ENCODE data around the gene HCST. TPM values are rescaled to one million over a fixed set of nuclear protein-coding genes. Genes with fewer than 3 reads are reported as not detected.

HCST gene
- total RNA-seq, 2 experiments from 2014 or later = 117 to 137 TPM

GRCh38 chr19:35936738-35937268 is 34.5 kb downstream of the HCST start:
- peak overlapping the region; percentile 69 for H3K4me3 Mint-ChIP-seq
- peaks cover 5% of the 10 kb centered on the region for H3K36me3 Mint-ChIP-seq (ENCODE audit: low read depth)
- no peak for DNase-seq
- H3K4me1 Mint-ChIP-seq = peaks cover 41% of the 10 kb centered on the region
- no peak overlapping the region for H3K27ac Mint-ChIP-seq
- CTCF ChIA-PET = no interaction called here
- no peaks in the 10 kb centered on the region for H3K9me3 Mint-ChIP-seq
- H3K27me3 Mint-ChIP-seq = no peaks in the 10 kb centered on the region
- POLR2A ChIA-PET = interaction anchor here (0.6 kb wide), 1 partner anchor 192 kb away, joined by 5 read pairs; the partner anchor contains the start of gene U2AF1L4

- ChIA-PET CTCF (interaction anchor here (1.0 kb wide), 1 partner anchor 177 kb away, joined by 3 read pairs; no protein-coding TSS in a partner anchor), POLR2A (interaction anchor here (0.6 kb wide), 1 partner anchor 193 kb away, joined by 5 read pairs; the partner anchor contains the start of gene U2AF1L4)
- H3K27me3 Mint-ChIP-seq = no peaks in the 10 kb centered on the region
- peaks cover 34% of the 10 kb centered on the region for H3K4me1 Mint-ChIP-seq
- DNase-seq = no peak
- peak overlapping the region; percentile 11 for H3K27ac Mint-ChIP-seq
- peaks cover 5% of the 10 kb centered on the region for H3K36me3 Mint-ChIP-seq (ENCODE audit: low read depth)
- H3K9me3 Mint-ChIP-seq = no peaks in the 10 kb centered on the region
- H3K4me3 Mint-ChIP-seq = peak overlapping the region; percentile 69
These were observed 35.3 kb downstream of the HCST start for GRCh38 chr19:35937345-35938281.

- H3K27me3 Mint-ChIP-seq = no peaks in the 10 kb centered on the region
- ChIA-PET POLR2A (no interaction called here), CTCF (interaction anchor here (1.0 to 1.4 kb wide), 2 partner anchors 56 to 178 kb away, joined by 3 read pairs; no protein-coding TSS in a partner anchor)
- peak overlapping the region; percentile 69 for H3K4me3 Mint-ChIP-seq
- peak overlapping the region; percentile 11 for H3K27ac Mint-ChIP-seq
- H3K9me3 Mint-ChIP-seq = no peaks in the 10 kb centered on the region
- peaks cover 36% of the 10 kb centered on the region for H3K4me1 Mint-ChIP-seq
- DNase-seq = no peak
- peaks cover 5% of the 10 kb centered on the region for H3K36me3 Mint-ChIP-seq (ENCODE audit: low read depth)
These were observed 36.2 kb downstream of the HCST start for GRCh38 chr19:35938282-35939224.

GRCh38 chr19:35939307-35940077 is 37.2 kb downstream of the HCST start:
- Mint-ChIP-seq H3K9me3 (no peaks in the 10 kb centered on the region), H3K27me3 (no peaks in the 10 kb centered on the region), H3K27ac (no peak overlapping the region), H3K4me3 (no peak overlapping the region), H3K4me1 (peaks cover 36% of the 10 kb centered on the region), H3K36me3 (ENCODE audit: low read depth) (peaks cover 5% of the 10 kb centered on the region)
- ChIA-PET CTCF (interaction anchor here (1.4 kb wide), 1 partner anchor 57 kb away, joined by 3 read pairs; no protein-coding TSS in a partner anchor), POLR2A (no interaction called here)
- no peak for DNase-seq

- Mint-ChIP-seq H3K4me1 (peaks cover 36% of the 10 kb centered on the region), H3K27ac (no peak overlapping the region), H3K27me3 (no peaks in the 10 kb centered on the region), H3K36me3 (ENCODE audit: low read depth) (peaks cover 5% of the 10 kb centered on the region), H3K4me3 (no peak overlapping the region), H3K9me3 (no peaks in the 10 kb centered on the region)
- POLR2A ChIA-PET = no interaction called here
- CTCF ChIA-PET = interaction anchor here (1.1 to 1.2 kb wide), 2 partner anchors 8 to 9 kb away, joined by 4 to 9 read pairs; no protein-coding TSS in a partner anchor
- DNase-seq = no peak
These were observed 37.9 kb downstream of the HCST start for GRCh38 chr19:35940078-35940775.

GRCh38 chr19:35940839-35941238 is 38.5 kb downstream of the HCST start:
- ChIA-PET POLR2A (no interaction called here), CTCF (interaction anchor here (1.1 to 1.2 kb wide), 2 partner anchors 9 to 10 kb away, joined by 4 to 9 read pairs; no protein-coding TSS in a partner anchor)
- peaks cover 32% of the 10 kb centered on the region for H3K4me1 Mint-ChIP-seq
- no peak for DNase-seq
- H3K9me3 Mint-ChIP-seq = no peaks in the 10 kb centered on the region
- peaks cover 5% of the 10 kb centered on the region for H3K36me3 Mint-ChIP-seq (ENCODE audit: low read depth)
- no peaks in the 10 kb centered on the region for H3K27me3 Mint-ChIP-seq
- no peak overlapping the region for H3K4me3 Mint-ChIP-seq
- H3K27ac Mint-ChIP-seq = no peak overlapping the region

GRCh38 chr19:35942235-35942634 is 39.9 kb downstream of the HCST start:
- Mint-ChIP-seq H3K27me3 (no peaks in the 10 kb centered on the region), H3K4me3 (no peak overlapping the region), H3K36me3 (ENCODE audit: low read depth) (peaks cover 5% of the 10 kb centered on the region), H3K9me3 (no peaks in the 10 kb centered on the region), H3K4me1 (peaks cover 28% of the 10 kb centered on the region), H3K27ac (no peak overlapping the region)
- CTCF ChIA-PET = interaction anchor here (0.5 kb wide), 1 partner anchor 12 kb away, joined by 3 read pairs; no protein-coding TSS in a partner anchor
- POLR2A ChIA-PET = no interaction called here
- DNase-seq = no peak

- no peaks in the 10 kb centered on the region for H3K27me3 Mint-ChIP-seq
- H3K9me3 Mint-ChIP-seq = no peaks in the 10 kb centered on the region
- no peak overlapping the region for H3K4me3 Mint-ChIP-seq
- peaks cover 24% of the 10 kb centered on the region for H3K4me1 Mint-ChIP-seq
- DNase-seq = no peak
- ChIA-PET POLR2A (no interaction called here), CTCF (interaction anchor here (1.4 kb wide), 1 partner anchor 12 kb away, joined by 3 read pairs; no protein-coding TSS in a partner anchor)
- H3K36me3 Mint-ChIP-seq (ENCODE audit: low read depth) = peaks cover 3% of the 10 kb centered on the region
- no peak overlapping the region for H3K27ac Mint-ChIP-seq
These were observed 41.3 kb downstream of the HCST start for GRCh38 chr19:35943321-35944301.

GRCh38 chr19:35944556-35944955 is 42.2 kb downstream of the HCST start:
- H3K4me1 Mint-ChIP-seq = peaks cover 19% of the 10 kb centered on the region
- no peak overlapping the region for H3K27ac Mint-ChIP-seq
- CTCF ChIA-PET = interaction anchor here (0.6 to 1.4 kb wide), 2 partner anchors 13 to 348 kb away, joined by 3 to 4 read pairs; no protein-coding TSS in a partner anchor
- H3K9me3 Mint-ChIP-seq = no peaks in the 10 kb centered on the region
- DNase-seq = no peak
- no peaks in the 10 kb centered on the region for H3K27me3 Mint-ChIP-seq
- POLR2A ChIA-PET = no interaction called here
- no peak overlapping the region for H3K4me3 Mint-ChIP-seq
- no peaks in the 10 kb centered on the region for H3K36me3 Mint-ChIP-seq (ENCODE audit: low read depth)

- DNase-seq = no peak
- H3K27ac Mint-ChIP-seq = no peak overlapping the region
- POLR2A ChIA-PET = no interaction called here
- H3K27me3 Mint-ChIP-seq = no peaks in the 10 kb centered on the region
- H3K9me3 Mint-ChIP-seq = no peaks in the 10 kb centered on the region
- CTCF ChIA-PET = interaction anchor here (0.5 to 1.0 kb wide), 2 partner anchors 15 to 18 kb away, joined by 3 read pairs; no protein-coding TSS in a partner anchor
- H3K4me3 Mint-ChIP-seq = no peak overlapping the region
- H3K36me3 Mint-ChIP-seq (ENCODE audit: low read depth) = no peaks in the 10 kb centered on the region
- peaks cover 25% of the 10 kb centered on the region for H3K4me1 Mint-ChIP-seq
These were observed 42.9 kb downstream of the HCST start for GRCh38 chr19:35945121-35945790.

All from activated CD4-positive, alpha-beta T cell treated with anti-CD3 and anti-CD28 coated beads, Interleukin-2, amount 10 ng/mL, durations not matched to agents 7 days and 5 days (primary cell).